HepG2 (cell line): ENCODE data around the gene SLC22A23. TPM values are rescaled to one million over a fixed set of nuclear protein-coding genes. Genes with fewer than 3 reads are reported as not detected.

Source experiments
- ARID2 ChIP-seq: sonication (generic); formaldehyde crosslinking; IDR thresholded peaks from 2 replicates; pipeline ENCODE4 v1.8.1; 2022; ENCODE audit warnings: mild to moderate bottlenecking, missing genetic modification reagents, borderline replicate concordance
- ARID3A ChIP-seq: IDR thresholded peaks from 2 replicates; pipeline ENCODE4 v1.6.1; 2012; ENCODE audit warnings: low read depth, low read length, improper control_type of control experiment
- DNMT3B ChIP-seq: conservative IDR thresholded peaks from 2 replicates; pipeline ENCODE4 v1.6.1; 2016; ENCODE audit warnings: missing biosample characterization, control low read depth
- FOXP1 ChIP-seq, 2 experiments: fragments of 450-650 bp in 1 of 2; IDR thresholded peaks; 2 replicates each; pipeline ENCODE4 v1.6.1; 2017 to 2018; ENCODE audit warnings: antibody characterized with exemption in 1 of 2
- KAT7 ChIP-seq: IDR thresholded peaks from 2 replicates; pipeline ENCODE4 v1.6.1; 2018; ENCODE audit warnings: borderline replicate concordance, missing compliant biosample characterization
- MBNL3 ChIP-seq: fragments of 250-450 bp; sonication (Bioruptor Pico); conservative IDR thresholded peaks from 2 replicates; pipeline ENCODE4 v1.8.0; 2022; ENCODE audit warnings: mild to moderate bottlenecking, inconsistent platforms
- NBN ChIP-seq: fragments of 450-650 bp; conservative IDR thresholded peaks from 2 replicates; pipeline ENCODE4 v1.6.1; 2017
- POLR2AphosphoS2 ChIP-seq: IDR thresholded peaks from 2 replicates; pipeline ENCODE4 v1.6.1; 2011; ENCODE audit warnings: low read depth, low read length, improper control_type of control experiment
- REPIN1 ChIP-seq: sonication (generic); formaldehyde crosslinking; IDR thresholded peaks from 2 replicates; pipeline ENCODE4 v1.8.0; 2022; ENCODE audit warnings: missing genetic modification reagents, low read depth, mild to moderate bottlenecking, borderline replicate concordance
- REXO4 ChIP-seq: sonication (generic); formaldehyde crosslinking; IDR thresholded peaks from 2 replicates; pipeline ENCODE4 v1.8.0; 2022; ENCODE audit warnings: missing genetic modification reagents, mild to moderate bottlenecking, borderline replicate concordance
- RXRB ChIP-seq: IDR thresholded peaks from 2 replicates; pipeline ENCODE4 v1.6.1; 2016; ENCODE audit warnings: borderline replicate concordance, missing genetic modification reagents, missing compliant biosample characterization
- SATB2 ChIP-seq: sonication (generic); formaldehyde crosslinking; IDR thresholded peaks from 2 replicates; pipeline ENCODE4 v1.5.0; 2020; ENCODE audit warnings: missing genetic modification reagents
- SMAD1 ChIP-seq: sonication (generic); formaldehyde crosslinking; IDR thresholded peaks from 2 replicates; pipeline ENCODE4 v1.4.0; 2020; ENCODE audit warnings: missing genetic modification reagents, low read depth, mild to moderate bottlenecking, borderline replicate concordance
- SMYD3 ChIP-seq: sonication (generic); formaldehyde crosslinking; IDR thresholded peaks from 2 replicates; pipeline ENCODE4 v1.8.1; 2023; ENCODE audit warnings: mild to moderate bottlenecking, missing genetic modification reagents
- TAF1 ChIP-seq: sonication (generic); formaldehyde crosslinking; IDR thresholded peaks from 2 replicates; pipeline ENCODE4 v1.4.0; 2020; ENCODE audit warnings: missing genetic modification reagents
- USF2 ChIP-seq, 2 experiments: sonication (generic) in 1 of 2; formaldehyde crosslinking in 1 of 2; IDR thresholded peaks; 2 replicates each; pipeline versions ENCODE4 v1.5.1 to v1.6.1; 2011 to 2020; ENCODE audit warnings: borderline replicate concordance in 1 of 2, low read depth in 1 of 2, low read length in 1 of 2, mild to moderate bottlenecking in 1 of 2, missing genetic modification reagents in 1 of 2, moderate library complexity in 1 of 2
- ZNF383 ChIP-seq: sonication (generic); formaldehyde crosslinking; IDR thresholded peaks from 2 replicates; pipeline ENCODE4 v1.4.0; 2020; ENCODE audit warnings: missing genetic modification reagents, mild to moderate bottlenecking, borderline replicate concordance
- ZNF557 ChIP-seq: sonication (generic); formaldehyde crosslinking; IDR thresholded peaks from 2 replicates; pipeline ENCODE4 v1.4.0; 2020; ENCODE audit warnings: missing genetic modification reagents
- ZNF737 ChIP-seq: sonication (generic); formaldehyde crosslinking; IDR thresholded peaks from 2 replicates; pipeline ENCODE4 v1.5.0; 2020; ENCODE audit warnings: missing genetic modification reagents, mild to moderate bottlenecking, borderline replicate concordance
- ZNF777 ChIP-seq: sonication (generic); formaldehyde crosslinking; IDR thresholded peaks from 2 replicates; pipeline ENCODE4 v1.4.0; 2020; ENCODE audit warnings: missing genetic modification reagents
- ZNF878 ChIP-seq: sonication (generic); formaldehyde crosslinking; IDR thresholded peaks from 2 replicates; pipeline ENCODE4 v1.8.1; 2023; ENCODE audit warnings: mild to moderate bottlenecking, missing genetic modification reagents, moderate library complexity
- ZSCAN20 ChIP-seq: sonication (generic); formaldehyde crosslinking; IDR thresholded peaks from 2 replicates; pipeline ENCODE4 v1.4.0; 2020; ENCODE audit warnings: missing genetic modification reagents, mild to moderate bottlenecking, borderline replicate concordance
- polyA plus RNA-seq, 8 experiments: library from polyadenylated mRNA; depleted of rRNA in 3 of 8; stranded (reverse) in 7 of 8; unstranded in 1 of 8; fragments of >200 nt; fragmentation: Illumina TruSeq in 4 of 8; extraction: Trizol in 4 of 8; gene quantifications; 2 replicates each; pipeline versions ENCODE4 v1.2.1 to v1.2.3, GENCODE V29; 2011 to 2016; ENCODE audit warnings: low read depth in 4 of 8, missing spikeins in 1 of 8, mixed read lengths in 1 of 8; ENCODE audit not compliant: insufficient read depth in 1 of 8
- total RNA-seq, 5 experiments: library from RNA; depleted of rRNA; stranded (reverse); fragments of >200 nt; fragmentation: Illumina TruSeq; extraction: Trizol; gene quantifications; 2 replicates each; pipeline ENCODE4 v1.2.3, GENCODE V29; 2016; ENCODE audit warnings: low read depth in 1 of 5
- TF ChIP-seq, protein P1 (sequence below): sonication (generic); formaldehyde crosslinking; IDR thresholded peaks from 2 replicates; pipeline ENCODE4 v1.9.0; 2021; ENCODE audit warnings: missing genetic modification reagents, borderline replicate concordance

The SLC22A23 gene
- total and polyA plus RNA-seq, 2 of the 13 experiments (the other 11 are each of a cell fraction or from before 2014, with no cell fraction given): 11.8 to 17.5 TPM

- TF ChIP-seq DNMT3B (CRISPR knock-in tag) (no peak), ZNF557 (no peak; the same call in 1 of the 2 replicates), KAT7 (CRISPR knock-in tag) (peak; percentile 28; the same call in 1 of the 2 replicates), SATB2 (CRISPR knock-in tag) (0 out of 2 replicates have a peak, but pooled peaks have one; percentile 63), ARID2 (CRISPR knock-in tag) (0 out of 2 replicates have a peak, but pooled peaks have one; percentile 2), FOXP1 (IDR thresholded peaks at IDR 0.05) (no peak), FOXP1 (CRISPR knock-in tag; IDR thresholded peaks at IDR 0.05) (peak; percentile 89), POLR2AphosphoS2 (no peak), ARID3A (peak; percentile 73; the same call in 1 of the 2 replicates), RXRB (CRISPR knock-in tag) (peak; percentile 95), ZSCAN20 (CRISPR knock-in tag) (no peak), SMAD1 (CRISPR knock-in tag) (peak; percentile 92; the same call in 1 of the 2 replicates), ZNF878 (CRISPR knock-in tag) (peak; percentile 78; the same call in 1 of the 2 replicates), SMYD3 (CRISPR knock-in tag) (0 out of 2 replicates have a peak, but pooled peaks have one; percentile 29), TAF1 (no peak), NBN (no peak), USF2 (IDR thresholded peaks at IDR 0.05; ENCODE audit: low read depth, low read length) (no peak), USF2 (CRISPR knock-in tag; IDR thresholded peaks at IDR 0.05; ENCODE audit: borderline replicate concordance) (0 out of 2 replicates have a peak, but pooled peaks have one; percentile 22), ZNF777 (CRISPR knock-in tag) (no peak), MBNL3 (no peak), REXO4 (CRISPR knock-in tag) (no peak), ZNF383 (CRISPR knock-in tag) (no peak), REPIN1 (CRISPR knock-in tag) (peak; percentile 94), ZNF737 (0 out of 2 replicates have a peak, but pooled peaks have one; percentile 27)
- TF ChIP-seq, protein P1, sequence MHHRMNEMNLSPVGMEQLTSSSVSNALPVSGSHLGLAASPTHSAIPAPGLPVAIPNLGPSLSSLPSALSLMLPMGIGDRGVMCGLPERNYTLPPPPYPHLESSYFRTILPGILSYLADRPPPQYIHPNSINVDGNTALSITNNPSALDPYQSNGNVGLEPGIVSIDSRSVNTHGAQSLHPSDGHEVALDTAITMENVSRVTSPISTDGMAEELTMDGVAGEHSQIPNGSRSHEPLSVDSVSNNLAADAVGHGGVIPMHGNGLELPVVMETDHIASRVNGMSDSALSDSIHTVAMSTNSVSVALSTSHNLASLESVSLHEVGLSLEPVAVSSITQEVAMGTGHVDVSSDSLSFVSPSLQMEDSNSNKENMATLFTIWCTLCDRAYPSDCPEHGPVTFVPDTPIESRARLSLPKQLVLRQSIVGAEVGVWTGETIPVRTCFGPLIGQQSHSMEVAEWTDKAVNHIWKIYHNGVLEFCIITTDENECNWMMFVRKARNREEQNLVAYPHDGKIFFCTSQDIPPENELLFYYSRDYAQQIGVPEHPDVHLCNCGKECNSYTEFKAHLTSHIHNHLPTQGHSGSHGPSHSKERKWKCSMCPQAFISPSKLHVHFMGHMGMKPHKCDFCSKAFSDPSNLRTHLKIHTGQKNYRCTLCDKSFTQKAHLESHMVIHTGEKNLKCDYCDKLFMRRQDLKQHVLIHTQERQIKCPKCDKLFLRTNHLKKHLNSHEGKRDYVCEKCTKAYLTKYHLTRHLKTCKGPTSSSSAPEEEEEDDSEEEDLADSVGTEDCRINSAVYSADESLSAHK (CRISPR knock-in tag): peak; percentile 72; the same call in 1 of the 2 replicates
Observed at GRCh38 chr6:3370361-3371221, 86.3 kb downstream of the SLC22A23 start (continued).
